Effector memory CD4-positive, alpha-beta T cell (primary cell): Measurements from ENCODE around the gene KIF23.

Source experiments
- DNase-seq, 3 donors: peaks; one replicate each; pipeline ENCODE4 v3.0.0-alpha.2; 2020
- H3K27ac ChIP-seq: 2 replicates; pipeline ENCODE4 v1.7.0; 2013; ENCODE audit warnings: mild to moderate bottlenecking, low read length, moderate library complexity; ENCODE audit not compliant: insufficient read depth, poor library complexity, severe bottlenecking
- H3K27me3 ChIP-seq: replicated peaks from 2 replicates; pipeline ENCODE4 v1.7.0; 2013; ENCODE audit warnings: mild to moderate bottlenecking, low read length; ENCODE audit not compliant: insufficient read depth, control insufficient read depth, poor library complexity, severe bottlenecking
- H3K36me3 ChIP-seq: 2 replicates; pipeline ENCODE4 v1.7.0; 2013; ENCODE audit warnings: mild to moderate bottlenecking, low read length, moderate library complexity; ENCODE audit not compliant: control insufficient read depth, insufficient read depth
- H3K4me1 ChIP-seq: 2 replicates; pipeline ENCODE4 v1.7.0; 2013; ENCODE audit warnings: low read length, mild to moderate bottlenecking; ENCODE audit not compliant: control insufficient read depth, insufficient read depth, poor library complexity, severe bottlenecking
- H3K4me3 ChIP-seq: 2 replicates; pipeline ENCODE4 v1.7.0; 2013; ENCODE audit warnings: low read length, low read depth, mild to moderate bottlenecking; ENCODE audit not compliant: insufficient read depth, poor library complexity, severe bottlenecking
- H3K9me3 ChIP-seq: 2 replicates; pipeline ENCODE4 v1.7.0; 2013; ENCODE audit warnings: mild to moderate bottlenecking, low read length, moderate library complexity; ENCODE audit not compliant: control insufficient read depth

The KIF23 gene

DNA sequence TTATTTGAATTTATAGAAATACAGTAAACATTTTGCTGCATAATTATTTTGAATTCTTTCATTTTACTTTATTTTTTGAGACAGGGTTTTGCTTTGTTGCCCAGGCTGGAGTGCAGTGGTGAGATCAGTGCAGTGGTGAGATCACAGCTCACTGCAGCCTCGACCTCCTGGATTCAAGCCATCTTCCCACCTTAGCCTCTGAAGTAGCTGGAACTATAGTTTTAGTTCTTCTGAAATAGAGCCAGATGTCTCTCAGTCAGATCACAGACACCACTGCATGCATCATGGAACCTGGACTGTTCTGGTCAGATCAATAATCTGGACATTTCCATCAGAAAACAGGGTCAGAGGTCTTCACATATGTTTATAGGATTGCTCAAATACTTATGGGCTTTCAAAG is 46.3 kb downstream of the KIF23 start:
- peaks cover 16% of the 10 kb centered on the region for H3K36me3 ChIP-seq

DNA sequence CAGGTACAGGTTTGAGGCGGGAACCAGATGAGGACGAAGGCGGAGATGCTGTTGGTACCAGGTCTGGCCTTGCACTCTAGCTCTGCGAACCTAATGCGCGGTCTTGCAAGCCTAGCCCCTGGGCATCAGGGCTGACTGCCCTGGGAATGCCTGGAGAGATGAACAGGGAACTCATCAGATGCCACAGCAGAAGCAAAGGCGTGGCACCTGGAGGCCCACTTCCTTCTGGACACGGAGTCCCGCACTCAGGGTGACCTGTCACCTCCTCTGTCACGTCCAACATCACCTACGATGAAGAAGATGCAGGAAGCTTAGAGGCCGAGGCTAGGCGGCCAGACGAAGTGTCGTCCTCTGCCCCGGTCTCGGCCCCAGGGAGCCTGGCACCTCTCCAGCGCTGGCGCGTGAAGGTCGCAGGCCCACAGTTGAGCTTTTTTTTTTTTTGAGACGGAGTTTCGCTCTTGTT is 47.9 kb downstream of the KIF23 start:
- H3K36me3 ChIP-seq = peaks cover under 1% of the 10 kb centered on the region
- H3K27me3 ChIP-seq = no peaks in the 10 kb centered on the region
- DNase-seq = no peak
- H3K27ac ChIP-seq = peak overlapping the region; percentile 75
- H3K4me1 ChIP-seq = peaks cover 9% of the 10 kb centered on the region
- H3K4me3 ChIP-seq = peak overlapping the region; percentile 61
- no peaks in the 10 kb centered on the region for H3K9me3 ChIP-seq

More for the DNA sequence above, 46.3 kb downstream of the KIF23 start:
- DNase-seq = no peak
- Histone ChIP-seq H3K9me3 (no peaks in the 10 kb centered on the region), H3K27ac (no peak overlapping the region), H3K4me1 (peaks cover 9% of the 10 kb centered on the region), H3K27me3 (no peaks in the 10 kb centered on the region), H3K4me3 (no peak overlapping the region)

DNA sequence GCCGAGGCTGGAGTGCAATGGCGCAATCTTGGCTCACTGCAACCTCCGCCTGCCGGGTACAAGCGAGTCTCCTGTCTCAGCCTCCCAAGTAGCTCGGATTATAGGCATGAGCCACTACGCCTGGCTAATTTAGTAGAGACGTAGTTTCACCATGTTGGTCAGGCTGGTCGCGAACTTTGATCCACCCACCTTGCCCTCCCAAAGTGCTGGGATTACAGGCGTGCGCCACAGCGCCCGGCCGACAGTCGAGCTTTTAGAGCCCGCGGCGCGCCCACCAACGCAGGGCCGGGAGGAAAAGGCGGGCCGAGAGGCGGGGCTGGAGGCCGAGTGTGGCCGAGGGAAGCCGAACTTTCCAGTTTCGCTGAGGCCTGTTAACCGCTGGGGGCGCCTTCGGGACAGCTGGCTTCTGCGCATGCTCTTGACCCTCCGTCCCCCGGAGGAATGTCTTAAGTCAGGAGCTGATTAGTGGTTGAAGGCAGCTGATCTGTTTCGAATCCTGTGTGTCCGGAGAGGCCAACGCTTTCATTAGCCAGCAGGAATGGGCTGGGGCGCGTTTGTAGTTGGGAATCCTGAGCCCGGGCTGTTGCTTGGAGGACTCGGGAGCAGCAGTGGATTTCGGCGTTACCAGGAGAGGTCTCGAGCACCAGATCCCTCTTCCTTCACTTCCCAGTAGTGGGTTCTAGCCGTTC is 48.5 kb downstream of the KIF23 start:
- Histone ChIP-seq H3K9me3 (no peaks in the 10 kb centered on the region), H3K27ac (peak overlapping the region; percentile 75), H3K27me3 (no peaks in the 10 kb centered on the region), H3K36me3 (no peaks in the 10 kb centered on the region), H3K4me1 (peaks cover 14% of the 10 kb centered on the region), H3K4me3 (peak overlapping the region; percentile 61)
- peak; percentile 84 to 89 (median 86) for DNase-seq

DNA sequence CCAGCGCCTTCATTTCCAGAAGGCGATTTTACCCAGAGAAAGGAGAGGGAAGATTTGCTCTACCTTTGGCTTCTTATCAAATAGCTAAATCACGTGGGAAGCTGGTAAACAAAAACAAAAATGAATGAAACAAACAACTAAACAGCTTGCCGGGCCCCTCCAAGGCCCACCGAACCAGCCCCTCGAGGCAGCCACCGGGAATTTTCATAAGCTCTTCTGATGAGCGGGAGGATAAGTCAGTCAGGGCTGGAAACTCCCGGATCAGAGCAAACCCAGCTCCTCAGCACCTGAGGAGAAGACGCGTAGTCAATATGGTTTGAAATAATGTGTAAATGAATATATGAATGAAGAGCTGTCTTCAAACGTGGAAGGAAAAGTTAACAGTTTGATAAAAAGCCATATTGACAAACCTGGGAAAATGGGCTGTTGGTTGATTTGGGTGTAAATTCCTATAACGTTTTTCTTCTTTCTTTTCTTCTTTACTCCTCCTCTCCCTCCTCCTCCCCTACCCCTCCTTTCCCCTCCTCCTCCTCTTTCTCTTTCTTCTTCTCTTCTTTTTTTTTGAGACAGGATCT is 49.1 kb downstream of the KIF23 start:
- H3K4me3 ChIP-seq = peak overlapping the region; percentile 61
- no peak for DNase-seq
- no peaks in the 10 kb centered on the region for H3K27me3 ChIP-seq
- peaks cover 21% of the 10 kb centered on the region for H3K4me1 ChIP-seq
- H3K27ac ChIP-seq = peak overlapping the region; percentile 75
- H3K9me3 ChIP-seq = no peaks in the 10 kb centered on the region
- H3K36me3 ChIP-seq = no peaks in the 10 kb centered on the region

DNA sequence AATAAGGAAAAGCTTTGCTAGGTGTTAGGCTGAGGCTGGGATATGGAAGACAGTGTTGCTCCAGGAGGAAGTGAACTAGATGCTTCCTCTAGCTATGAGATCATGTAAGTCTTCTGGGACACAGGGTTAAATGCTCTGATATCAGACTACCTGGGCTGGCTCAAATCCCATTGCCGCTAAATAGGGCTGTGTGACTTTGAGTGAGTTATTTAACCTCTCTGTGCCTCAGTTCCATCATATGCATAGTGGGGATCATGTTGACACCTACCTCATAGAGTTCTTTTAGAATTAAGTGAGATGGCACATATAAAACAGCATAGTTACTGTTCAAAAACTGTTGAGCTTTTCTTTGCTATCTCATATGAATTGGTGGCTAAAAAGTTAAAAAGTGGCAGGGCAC is 51.1 kb downstream of the KIF23 start:
- H3K27me3 ChIP-seq = no peaks in the 10 kb centered on the region
- no peaks in the 10 kb centered on the region for H3K9me3 ChIP-seq
- no peak for DNase-seq
- H3K4me1 ChIP-seq = peaks cover 36% of the 10 kb centered on the region
- H3K4me3 ChIP-seq = no peak overlapping the region
- H3K27ac ChIP-seq = no peak overlapping the region
- H3K36me3 ChIP-seq = no peaks in the 10 kb centered on the region

DNA sequence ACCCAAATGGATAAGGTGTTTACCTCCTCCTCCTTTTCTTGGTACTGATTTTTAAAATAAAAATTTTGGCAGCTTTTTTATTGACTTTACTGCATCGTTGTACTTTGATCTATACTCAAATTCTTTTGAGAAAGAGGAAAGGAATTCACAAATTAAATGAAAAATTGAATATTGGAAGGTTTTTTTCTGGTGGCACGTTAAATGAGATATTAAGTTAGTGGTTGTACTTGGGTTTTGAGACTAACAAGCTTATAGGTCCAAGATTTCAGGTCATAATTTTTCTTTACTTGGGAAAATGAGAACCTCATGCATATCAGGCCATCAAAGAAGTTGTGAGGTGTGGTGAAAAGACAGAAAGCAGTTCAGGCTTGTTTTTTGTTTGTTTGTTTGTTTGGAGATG is 52.6 kb downstream of the KIF23 start:
- Histone ChIP-seq H3K4me3 (no peak overlapping the region), H3K9me3 (no peaks in the 10 kb centered on the region), H3K4me1 (peaks cover 36% of the 10 kb centered on the region), H3K36me3 (no peaks in the 10 kb centered on the region), H3K27me3 (no peaks in the 10 kb centered on the region), H3K27ac (no peak overlapping the region)
- DNase-seq = no peak

DNA sequence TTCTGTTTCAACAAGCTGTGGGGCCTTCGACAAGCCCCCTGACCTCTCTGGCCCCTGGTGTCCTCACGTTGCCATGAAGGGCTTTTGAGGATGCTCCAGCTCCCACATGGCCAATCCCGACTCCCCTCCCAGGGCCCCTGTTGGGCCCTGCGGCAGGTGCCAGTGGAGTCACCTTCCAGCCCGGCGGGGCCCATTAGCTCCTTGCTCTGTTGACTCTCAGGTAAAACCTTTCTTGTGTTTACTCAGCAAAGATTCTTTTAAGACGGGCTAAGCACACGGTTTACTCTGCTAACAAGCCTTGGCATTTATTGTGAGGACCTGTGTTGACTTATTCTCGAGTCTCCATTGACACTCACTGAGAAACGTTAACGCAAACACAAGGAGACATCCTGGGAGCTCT is 53.5 kb downstream of the KIF23 start:
- Histone ChIP-seq H3K9me3 (no peaks in the 10 kb centered on the region), H3K4me3 (no peak overlapping the region), H3K4me1 (peaks cover 32% of the 10 kb centered on the region), H3K27me3 (no peaks in the 10 kb centered on the region), H3K27ac (peak overlapping the region; percentile 93), H3K36me3 (no peaks in the 10 kb centered on the region)
- no peak for DNase-seq

DNA sequence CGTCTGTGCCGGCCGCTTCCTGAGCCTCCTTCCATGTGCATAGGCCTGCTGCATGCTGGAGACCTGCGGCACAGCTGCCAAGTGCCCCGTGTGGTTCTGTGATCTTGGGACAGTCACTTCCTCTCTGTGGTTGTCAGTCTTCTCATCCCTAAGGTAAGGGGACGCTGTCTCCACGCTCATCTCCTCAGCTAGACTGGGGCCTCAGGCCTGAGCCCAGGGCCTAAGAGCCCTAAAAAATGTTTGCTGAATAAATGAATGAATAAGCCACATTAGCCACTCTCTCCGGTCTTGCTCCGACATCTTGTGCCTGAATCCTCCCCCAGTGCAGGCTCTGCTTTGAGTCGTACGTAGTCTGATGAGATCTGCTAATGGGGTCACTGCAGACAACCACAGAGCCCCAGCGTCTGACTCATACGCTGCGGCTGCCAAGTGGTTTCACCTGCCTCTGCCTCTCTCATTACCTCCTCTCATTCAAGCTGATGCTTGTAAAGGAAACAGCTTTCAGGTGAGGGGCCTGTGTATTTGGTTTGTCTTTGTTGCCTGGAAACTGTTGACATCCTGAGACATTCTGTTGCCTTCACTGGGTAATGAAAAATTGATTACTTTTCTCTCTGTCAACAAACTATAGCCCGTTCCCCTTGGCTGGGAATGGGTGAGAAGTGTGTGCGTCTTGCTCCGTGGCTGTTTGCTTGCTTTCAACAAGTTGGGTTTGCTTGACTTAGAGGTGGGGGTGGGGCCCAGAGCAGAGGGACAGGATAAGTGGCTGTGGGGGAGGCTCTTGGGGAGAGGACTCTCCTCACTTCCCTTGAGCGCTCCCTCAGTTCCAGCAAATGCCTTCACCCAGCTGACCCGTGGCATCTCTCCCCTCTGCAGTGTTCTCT is 54.3 kb downstream of the KIF23 start:
- DNase-seq = peak; percentile 82 to 92 (median 87)
- Histone ChIP-seq H3K27me3 (no peaks in the 10 kb centered on the region), H3K36me3 (no peaks in the 10 kb centered on the region), H3K9me3 (no peaks in the 10 kb centered on the region), H3K4me3 (no peak overlapping the region), H3K4me1 (peaks cover 26% of the 10 kb centered on the region), H3K27ac (peak overlapping the region; percentile 93)

DNA sequence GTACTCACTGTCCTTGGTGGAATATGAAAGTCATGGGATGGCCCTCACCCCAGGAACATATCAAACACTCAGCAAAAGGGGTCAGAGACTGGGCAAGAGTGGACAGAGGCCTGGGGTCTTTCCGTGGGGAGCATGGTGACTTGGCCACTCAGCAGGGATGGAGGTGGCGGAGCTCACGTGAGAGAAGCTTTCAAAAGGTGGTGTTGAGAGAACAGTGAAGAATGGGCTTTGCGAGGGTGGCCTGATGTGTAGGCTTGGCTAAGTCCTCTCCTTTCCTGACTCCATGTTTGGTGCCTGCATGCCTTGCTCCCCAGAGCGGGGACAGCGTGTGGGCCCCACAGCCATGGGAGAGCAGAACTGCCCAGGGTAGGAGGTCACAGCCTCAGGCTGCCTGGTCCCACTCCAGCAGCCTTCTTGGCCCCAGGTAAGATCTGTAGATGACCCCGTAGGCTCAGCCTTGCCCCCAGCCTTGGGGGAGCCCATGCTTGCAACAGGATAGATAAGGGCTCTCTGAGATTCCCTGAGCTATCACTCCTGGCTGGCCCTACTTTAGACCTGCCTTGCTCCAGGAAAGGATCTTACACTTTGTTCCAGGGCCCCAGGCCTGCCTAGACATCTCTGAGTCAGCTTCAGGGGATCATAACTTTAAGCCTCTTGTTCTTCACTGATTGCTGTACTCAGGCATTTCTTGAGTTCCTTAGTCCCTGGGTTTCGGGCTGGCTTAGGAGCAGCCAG is 55.5 kb downstream of the KIF23 start:
- Histone ChIP-seq H3K4me3 (no peak overlapping the region), H3K27ac (peak overlapping the region; percentile 93)
- DNase-seq = no peak

More for the DNA sequence above, 55.5 kb downstream of the KIF23 start:
- no peaks in the 10 kb centered on the region for H3K9me3 ChIP-seq
- H3K36me3 ChIP-seq = no peaks in the 10 kb centered on the region
- peaks cover 26% of the 10 kb centered on the region for H3K4me1 ChIP-seq
- H3K27me3 ChIP-seq = no peaks in the 10 kb centered on the region
